Measurements from ENCODE around the gene CD86.

DNA sequence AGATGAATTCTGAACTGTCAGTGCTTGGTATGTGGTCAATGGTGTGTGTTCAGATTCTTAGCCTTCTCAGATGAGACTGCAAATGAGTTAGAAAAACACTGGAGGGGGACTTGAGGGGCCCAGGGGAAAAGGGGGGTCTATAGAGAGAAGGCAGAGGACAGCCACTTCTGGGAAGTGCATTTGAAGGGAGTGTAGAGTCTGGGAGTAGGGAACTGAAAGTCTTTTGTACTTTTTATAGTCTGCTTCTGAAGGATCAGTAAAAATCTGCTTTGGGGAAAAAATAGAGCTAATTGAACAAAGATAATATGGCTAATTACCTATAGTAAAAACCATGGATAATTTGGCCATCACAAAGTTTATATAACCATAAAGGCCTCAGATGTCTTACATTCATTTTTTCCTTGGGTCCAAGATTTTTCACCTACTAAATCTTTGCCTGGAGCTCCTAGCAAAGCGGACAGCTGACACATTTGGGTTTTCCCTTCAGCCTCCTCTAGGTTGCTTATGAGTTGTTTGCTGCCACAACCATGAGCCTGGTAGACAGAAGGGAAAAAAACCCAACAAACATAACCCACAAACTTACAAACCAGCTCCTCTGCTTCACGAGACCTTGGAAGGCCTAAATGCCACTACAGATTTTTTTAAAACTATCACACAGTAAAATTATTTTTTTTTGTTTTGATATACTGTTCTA is 48.8 kb downstream of the CD86 start:
- TF ChIP-seq, protein P1, sequence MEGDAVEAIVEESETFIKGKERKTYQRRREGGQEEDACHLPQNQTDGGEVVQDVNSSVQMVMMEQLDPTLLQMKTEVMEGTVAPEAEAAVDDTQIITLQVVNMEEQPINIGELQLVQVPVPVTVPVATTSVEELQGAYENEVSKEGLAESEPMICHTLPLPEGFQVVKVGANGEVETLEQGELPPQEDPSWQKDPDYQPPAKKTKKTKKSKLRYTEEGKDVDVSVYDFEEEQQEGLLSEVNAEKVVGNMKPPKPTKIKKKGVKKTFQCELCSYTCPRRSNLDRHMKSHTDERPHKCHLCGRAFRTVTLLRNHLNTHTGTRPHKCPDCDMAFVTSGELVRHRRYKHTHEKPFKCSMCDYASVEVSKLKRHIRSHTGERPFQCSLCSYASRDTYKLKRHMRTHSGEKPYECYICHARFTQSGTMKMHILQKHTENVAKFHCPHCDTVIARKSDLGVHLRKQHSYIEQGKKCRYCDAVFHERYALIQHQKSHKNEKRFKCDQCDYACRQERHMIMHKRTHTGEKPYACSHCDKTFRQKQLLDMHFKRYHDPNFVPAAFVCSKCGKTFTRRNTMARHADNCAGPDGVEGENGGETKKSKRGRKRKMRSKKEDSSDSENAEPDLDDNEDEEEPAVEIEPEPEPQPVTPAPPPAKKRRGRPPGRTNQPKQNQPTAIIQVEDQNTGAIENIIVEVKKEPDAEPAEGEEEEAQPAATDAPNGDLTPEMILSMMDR (IDR thresholded peaks at IDR 0.05 in 8 of 11, conservative IDR thresholded peaks at IDR 0.05 in 3 of 11) = no peak
- TF ChIP-seq POLR2A (IDR thresholded peaks at IDR 0.05) = no peak

Measured in spleen (tissue), 7 donors.